ENCODE results near the gene SRSF3. TPM values are rescaled to one million over a fixed set of nuclear protein-coding genes. Genes with fewer than 3 reads are reported as not detected.

Gene SRSF3
- total and polyA plus RNA-seq, 9 of the 15 experiments (the other 6 are each of a cell fraction or from before 2014, with no cell fraction given): 337 to 1,200 (median 518) TPM

DNA sequence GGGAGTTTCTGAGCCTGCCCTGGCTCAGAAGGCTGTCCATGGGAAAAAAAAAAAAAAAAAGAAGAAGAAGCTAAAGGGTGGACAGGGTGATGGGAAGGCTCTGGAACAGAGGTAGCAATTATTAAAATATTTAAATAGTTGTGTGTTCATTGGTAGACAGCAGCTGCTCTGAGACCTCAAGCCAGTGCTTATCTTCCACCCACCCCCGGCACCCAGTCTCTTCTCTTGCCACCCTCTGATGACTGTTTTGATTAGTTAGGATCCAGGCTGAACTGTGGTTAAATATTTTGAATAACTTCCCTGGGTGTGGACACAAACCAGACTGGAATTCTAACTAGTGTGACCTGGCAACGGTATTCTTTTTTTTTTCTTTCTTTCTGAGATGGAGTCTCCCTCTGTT is 16.9 kb upstream of the SRSF3 start (continued):
- no peak for TF ChIP-seq ZNF79 (CRISPR knock-in tag; IDR thresholded peaks at IDR 0.05; ENCODE audit: low read depth)
- TF ChIP-seq, protein P1, sequence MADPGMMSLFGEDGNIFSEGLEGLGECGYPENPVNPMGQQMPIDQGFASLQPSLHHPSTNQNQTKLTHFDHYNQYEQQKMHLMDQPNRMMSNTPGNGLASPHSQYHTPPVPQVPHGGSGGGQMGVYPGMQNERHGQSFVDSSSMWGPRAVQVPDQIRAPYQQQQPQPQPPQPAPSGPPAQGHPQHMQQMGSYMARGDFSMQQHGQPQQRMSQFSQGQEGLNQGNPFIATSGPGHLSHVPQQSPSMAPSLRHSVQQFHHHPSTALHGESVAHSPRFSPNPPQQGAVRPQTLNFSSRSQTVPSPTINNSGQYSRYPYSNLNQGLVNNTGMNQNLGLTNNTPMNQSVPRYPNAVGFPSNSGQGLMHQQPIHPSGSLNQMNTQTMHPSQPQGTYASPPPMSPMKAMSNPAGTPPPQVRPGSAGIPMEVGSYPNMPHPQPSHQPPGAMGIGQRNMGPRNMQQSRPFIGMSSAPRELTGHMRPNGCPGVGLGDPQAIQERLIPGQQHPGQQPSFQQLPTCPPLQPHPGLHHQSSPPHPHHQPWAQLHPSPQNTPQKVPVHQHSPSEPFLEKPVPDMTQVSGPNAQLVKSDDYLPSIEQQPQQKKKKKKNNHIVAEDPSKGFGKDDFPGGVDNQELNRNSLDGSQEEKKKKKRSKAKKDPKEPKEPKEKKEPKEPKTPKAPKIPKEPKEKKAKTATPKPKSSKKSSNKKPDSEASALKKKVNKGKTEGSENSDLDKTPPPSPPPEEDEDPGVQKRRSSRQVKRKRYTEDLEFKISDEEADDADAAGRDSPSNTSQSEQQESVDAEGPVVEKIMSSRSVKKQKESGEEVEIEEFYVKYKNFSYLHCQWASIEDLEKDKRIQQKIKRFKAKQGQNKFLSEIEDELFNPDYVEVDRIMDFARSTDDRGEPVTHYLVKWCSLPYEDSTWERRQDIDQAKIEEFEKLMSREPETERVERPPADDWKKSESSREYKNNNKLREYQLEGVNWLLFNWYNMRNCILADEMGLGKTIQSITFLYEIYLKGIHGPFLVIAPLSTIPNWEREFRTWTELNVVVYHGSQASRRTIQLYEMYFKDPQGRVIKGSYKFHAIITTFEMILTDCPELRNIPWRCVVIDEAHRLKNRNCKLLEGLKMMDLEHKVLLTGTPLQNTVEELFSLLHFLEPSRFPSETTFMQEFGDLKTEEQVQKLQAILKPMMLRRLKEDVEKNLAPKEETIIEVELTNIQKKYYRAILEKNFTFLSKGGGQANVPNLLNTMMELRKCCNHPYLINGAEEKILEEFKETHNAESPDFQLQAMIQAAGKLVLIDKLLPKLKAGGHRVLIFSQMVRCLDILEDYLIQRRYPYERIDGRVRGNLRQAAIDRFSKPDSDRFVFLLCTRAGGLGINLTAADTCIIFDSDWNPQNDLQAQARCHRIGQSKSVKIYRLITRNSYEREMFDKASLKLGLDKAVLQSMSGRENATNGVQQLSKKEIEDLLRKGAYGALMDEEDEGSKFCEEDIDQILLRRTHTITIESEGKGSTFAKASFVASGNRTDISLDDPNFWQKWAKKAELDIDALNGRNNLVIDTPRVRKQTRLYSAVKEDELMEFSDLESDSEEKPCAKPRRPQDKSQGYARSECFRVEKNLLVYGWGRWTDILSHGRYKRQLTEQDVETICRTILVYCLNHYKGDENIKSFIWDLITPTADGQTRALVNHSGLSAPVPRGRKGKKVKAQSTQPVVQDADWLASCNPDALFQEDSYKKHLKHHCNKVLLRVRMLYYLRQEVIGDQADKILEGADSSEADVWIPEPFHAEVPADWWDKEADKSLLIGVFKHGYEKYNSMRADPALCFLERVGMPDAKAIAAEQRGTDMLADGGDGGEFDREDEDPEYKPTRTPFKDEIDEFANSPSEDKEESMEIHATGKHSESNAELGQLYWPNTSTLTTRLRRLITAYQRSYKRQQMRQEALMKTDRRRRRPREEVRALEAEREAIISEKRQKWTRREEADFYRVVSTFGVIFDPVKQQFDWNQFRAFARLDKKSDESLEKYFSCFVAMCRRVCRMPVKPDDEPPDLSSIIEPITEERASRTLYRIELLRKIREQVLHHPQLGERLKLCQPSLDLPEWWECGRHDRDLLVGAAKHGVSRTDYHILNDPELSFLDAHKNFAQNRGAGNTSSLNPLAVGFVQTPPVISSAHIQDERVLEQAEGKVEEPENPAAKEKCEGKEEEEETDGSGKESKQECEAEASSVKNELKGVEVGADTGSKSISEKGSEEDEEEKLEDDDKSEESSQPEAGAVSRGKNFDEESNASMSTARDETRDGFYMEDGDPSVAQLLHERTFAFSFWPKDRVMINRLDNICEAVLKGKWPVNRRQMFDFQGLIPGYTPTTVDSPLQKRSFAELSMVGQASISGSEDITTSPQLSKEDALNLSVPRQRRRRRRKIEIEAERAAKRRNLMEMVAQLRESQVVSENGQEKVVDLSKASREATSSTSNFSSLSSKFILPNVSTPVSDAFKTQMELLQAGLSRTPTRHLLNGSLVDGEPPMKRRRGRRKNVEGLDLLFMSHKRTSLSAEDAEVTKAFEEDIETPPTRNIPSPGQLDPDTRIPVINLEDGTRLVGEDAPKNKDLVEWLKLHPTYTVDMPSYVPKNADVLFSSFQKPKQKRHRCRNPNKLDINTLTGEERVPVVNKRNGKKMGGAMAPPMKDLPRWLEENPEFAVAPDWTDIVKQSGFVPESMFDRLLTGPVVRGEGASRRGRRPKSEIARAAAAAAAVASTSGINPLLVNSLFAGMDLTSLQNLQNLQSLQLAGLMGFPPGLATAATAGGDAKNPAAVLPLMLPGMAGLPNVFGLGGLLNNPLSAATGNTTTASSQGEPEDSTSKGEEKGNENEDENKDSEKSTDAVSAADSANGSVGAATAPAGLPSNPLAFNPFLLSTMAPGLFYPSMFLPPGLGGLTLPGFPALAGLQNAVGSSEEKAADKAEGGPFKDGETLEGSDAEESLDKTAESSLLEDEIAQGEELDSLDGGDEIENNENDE (IDR thresholded peaks at IDR 0.05; ENCODE audit: low read depth, low read length): no peak
- peak; percentile 46; the same call in 1 of the 2 replicates for TF ChIP-seq EGR1 (conservative IDR thresholded peaks at IDR 0.05)
- TF ChIP-seq KAT8 (IDR thresholded peaks at IDR 0.05; ENCODE audit: low read depth): no peak
- no peak for TF ChIP-seq CCAR2 (IDR thresholded peaks at IDR 0.05; ENCODE audit: low read depth, low read length)
- TF ChIP-seq ZNF23 (CRISPR knock-in tag; IDR thresholded peaks at IDR 0.05): no peak
- TF ChIP-seq, protein P2, sequence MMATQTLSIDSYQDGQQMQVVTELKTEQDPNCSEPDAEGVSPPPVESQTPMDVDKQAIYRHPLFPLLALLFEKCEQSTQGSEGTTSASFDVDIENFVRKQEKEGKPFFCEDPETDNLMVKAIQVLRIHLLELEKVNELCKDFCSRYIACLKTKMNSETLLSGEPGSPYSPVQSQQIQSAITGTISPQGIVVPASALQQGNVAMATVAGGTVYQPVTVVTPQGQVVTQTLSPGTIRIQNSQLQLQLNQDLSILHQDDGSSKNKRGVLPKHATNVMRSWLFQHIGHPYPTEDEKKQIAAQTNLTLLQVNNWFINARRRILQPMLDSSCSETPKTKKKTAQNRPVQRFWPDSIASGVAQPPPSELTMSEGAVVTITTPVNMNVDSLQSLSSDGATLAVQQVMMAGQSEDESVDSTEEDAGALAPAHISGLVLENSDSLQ (IDR thresholded peaks at IDR 0.05): no peak
- peak; percentile 42; the same call in 1 of the 2 replicates for TF ChIP-seq NCOR1 (IDR thresholded peaks at IDR 0.05)
- no peak for TF ChIP-seq SMAD4 (CRISPR knock-in tag; conservative IDR thresholded peaks at IDR 0.05)
- TF ChIP-seq, protein P3, sequence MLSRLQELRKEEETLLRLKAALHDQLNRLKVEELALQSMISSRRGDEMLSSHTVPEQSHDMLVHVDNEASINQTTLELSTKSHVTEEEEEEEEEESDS (CRISPR knock-in tag; IDR thresholded peaks at IDR 0.05): no peak
- TF ChIP-seq FOXP1 (CRISPR knock-in tag; IDR thresholded peaks at IDR 0.05): no peak
- TF ChIP-seq PHB (CRISPR knock-in tag; IDR thresholded peaks at IDR 0.05): no peak
- no peak for TF ChIP-seq NFYB (IDR thresholded peaks at IDR 0.05; ENCODE audit: extremely low read depth, insufficient read length)
- no peak for TF ChIP-seq ZNF57 (CRISPR knock-in tag; IDR thresholded peaks at IDR 0.05)
- no peak for TF ChIP-seq TRIM24 (IDR thresholded peaks at IDR 0.05)
- peak in 1 of 2 experiments; percentile 72; a peak in 2 of 4 replicates for TF ChIP-seq TEAD1 (CRISPR knock-in tag; IDR thresholded peaks at IDR 0.05)
- TF ChIP-seq KDM4B (IDR thresholded peaks at IDR 0.05; ENCODE audit: borderline replicate concordance in 2 of 2, low read depth in 1 of 2): no peak
